GM12801 (cell line): ENCODE measurements around the gene ARHGEF40.

Source experiments
- CTCF ChIP-seq: IDR thresholded peaks from one replicate; pipeline ENCODE4 v1.5.1; 2011; ENCODE audit warnings: control low read depth; ENCODE audit not compliant: insufficient read length; ENCODE audit errors: extremely low read depth

Gene ARHGEF40

GRCh38 chr14:21034707-21035106 lies 35.4 kb upstream of the ARHGEF40 start, which contains the start of gene RNASE13:
Gene RNASE13 (minus strand): TSS chr14:21034807. CDS start chr14:21034288, 519 bp downstream.
- no peak for TF ChIP-seq CTCF

GRCh38 chr14:21036751-21037150 lies 33.4 kb upstream of the ARHGEF40 start:
- no peak for TF ChIP-seq CTCF

- no peak for TF ChIP-seq CTCF
Observed at GRCh38 chr14:21037156-21037555, 32.9 kb upstream of the ARHGEF40 start.

GRCh38 chr14:21038441-21039422 lies 31.4 kb upstream of the ARHGEF40 start:
- TF ChIP-seq CTCF: no peak

GRCh38 chr14:21039585-21040369 lies 30.3 kb upstream of the ARHGEF40 start:
- TF ChIP-seq CTCF: no peak

- TF ChIP-seq CTCF: no peak
Observed at GRCh38 chr14:21040370-21040925, 29.7 kb upstream of the ARHGEF40 start.

- TF ChIP-seq CTCF: no peak
Observed at GRCh38 chr14:21041676-21042433, 28.2 kb upstream of the ARHGEF40 start, which contains the start of gene RNASE7. Gene RNASE7 (plus strand): TSS chr14:21042362. CDS start chr14:21042993, 631 bp downstream.
